HEK293 (cell line): ENCODE measurements around the gene ITGB6.
"Not testable (repeated sequence)": the region's sequence is repeated elsewhere in the genome, so short reads cannot be mapped to it uniquely, and the experiment has no call there.

ENCODE experiments used
- CTCF ChIA-PET: fragments of 350-600 bp; formaldehyde crosslinking; extraction: SDS; loops from one replicate; lab custom pipeline; 2021; ENCODE audit warnings: antibody characterized with exemption; lab: Yijun Ruan, JAX
- POLR2A ChIA-PET: fragments of 300-600 bp; formaldehyde crosslinking; extraction: SDS; loops from one replicate; lab custom pipeline; 2020; ENCODE audit warnings: antibody characterized with exemption, inconsistent platforms; lab: Yijun Ruan, JAX
- H3K27ac ChIP-seq: fragments of 200-500 bp; sonication (Bioruptor generic); 2 replicates; pipeline ENCODE4 v1.5.1; 2014; ENCODE audit warnings: low read depth, low read length, control low read depth, inconsistent platforms; ENCODE audit errors: extremely low read depth
- H3K36me3 ChIP-seq, 2 experiments: fragments of 200-500 bp in 1 of 2; sonication (Bioruptor generic) in 1 of 2; 1 replicate in 1 of 2; 2 replicates in 1 of 2; pipeline ENCODE4 v1.5.1; 2014 to 2017; ENCODE audit warnings: inconsistent platforms in 2 of 2, low read length in 2 of 2; ENCODE audit not compliant: control insufficient read depth in 2 of 2, insufficient read depth in 1 of 2
- H3K4me1 ChIP-seq: fragments of 200-500 bp; sonication (Bioruptor generic); 2 replicates; pipeline ENCODE4 v1.5.1; 2014; ENCODE audit warnings: mild to moderate bottlenecking, low read length, inconsistent platforms; ENCODE audit not compliant: control insufficient read depth, insufficient read depth
- H3K4me3 ChIP-seq: 2 replicates; pipeline ENCODE4 v1.5.1; 2011; ENCODE audit warnings: low read depth, mild to moderate bottlenecking, control low read depth, low read length, moderate library complexity
- H3K9me3 ChIP-seq: fragments of 200-500 bp; sonication (Bioruptor generic); 2 replicates; pipeline ENCODE4 v1.5.1; 2014; ENCODE audit warnings: low read depth, low read length, inconsistent platforms; ENCODE audit not compliant: control insufficient read depth, insufficient read depth
- GLIS1 ChIP-seq: fragments of 450-650 bp; formaldehyde crosslinking; IDR thresholded peaks from 2 replicates; pipeline ENCODE4 v1.5.1; 2016; ENCODE audit warnings: missing biosample characterization, missing genetic modification characterization
- SCRT1 ChIP-seq: fragments of 450-650 bp; formaldehyde crosslinking; IDR thresholded peaks from 2 replicates; pipeline ENCODE4 v1.5.1; 2016; ENCODE audit warnings: missing biosample characterization, missing genetic modification characterization, borderline replicate concordance
- ZEB2 ChIP-seq: fragments of 450-650 bp; formaldehyde crosslinking; IDR thresholded peaks from 2 replicates; pipeline ENCODE4 v1.5.1; 2016; ENCODE audit warnings: missing biosample characterization, missing genetic modification characterization
- ZFP37 ChIP-seq: fragments of 450-650 bp; formaldehyde crosslinking; IDR thresholded peaks from 2 replicates; pipeline ENCODE4 v1.5.1; 2016; ENCODE audit warnings: missing biosample characterization, missing genetic modification characterization
- ZNF146 ChIP-seq: fragments of 450-650 bp; formaldehyde crosslinking; IDR thresholded peaks from 2 replicates; pipeline ENCODE4 v1.5.1; 2016; ENCODE audit warnings: missing biosample characterization, missing genetic modification characterization
- ZNF202 ChIP-seq: fragments of 450-650 bp; formaldehyde crosslinking; IDR thresholded peaks from 2 replicates; pipeline ENCODE4 v1.5.1; 2016; ENCODE audit warnings: missing biosample characterization, missing genetic modification characterization, borderline replicate concordance
- ZNF214 ChIP-seq: fragments of 450-650 bp; formaldehyde crosslinking; IDR thresholded peaks from 2 replicates; pipeline ENCODE4 v1.5.1; 2017; ENCODE audit warnings: missing biosample characterization, mild to moderate bottlenecking, missing genetic modification characterization, borderline replicate concordance
- ZNF248 ChIP-seq: fragments of 450-650 bp; formaldehyde crosslinking; IDR thresholded peaks from 2 replicates; pipeline ENCODE4 v1.5.1; 2017; ENCODE audit warnings: missing biosample characterization, missing genetic modification characterization
- ZNF335 ChIP-seq: fragments of 450-650 bp; formaldehyde crosslinking; conservative IDR thresholded peaks from 2 replicates; pipeline ENCODE4 v1.5.1; 2016; ENCODE audit warnings: missing biosample characterization, missing genetic modification characterization
- ZNF341 ChIP-seq: fragments of 450-650 bp; formaldehyde crosslinking; IDR thresholded peaks from 2 replicates; pipeline ENCODE4; 2016; ENCODE audit warnings: low read depth, missing biosample characterization, missing genetic modification characterization
- ZNF404 ChIP-seq: fragments of 450-650 bp; formaldehyde crosslinking; IDR thresholded peaks from 2 replicates; pipeline ENCODE4 v1.5.1; 2017; ENCODE audit warnings: missing biosample characterization, missing genetic modification characterization
- ZNF510 ChIP-seq: fragments of 450-650 bp; formaldehyde crosslinking; IDR thresholded peaks from 2 replicates; pipeline ENCODE4 v1.5.1; 2018; ENCODE audit warnings: mild to moderate bottlenecking, missing genetic modification characterization, missing biosample characterization; ENCODE audit not compliant: insufficient replicate concordance
- ZNF610 ChIP-seq: fragments of 450-650 bp; formaldehyde crosslinking; IDR thresholded peaks from 2 replicates; pipeline ENCODE4 v1.5.1; 2016; ENCODE audit warnings: missing biosample characterization, missing genetic modification characterization, borderline replicate concordance
- ZNF658 ChIP-seq: fragments of 450-650 bp; formaldehyde crosslinking; IDR thresholded peaks from 2 replicates; pipeline ENCODE4; 2016; ENCODE audit warnings: missing biosample characterization, missing genetic modification characterization
- ZNF747 ChIP-seq: fragments of 450-650 bp; formaldehyde crosslinking; IDR thresholded peaks from 2 replicates; pipeline ENCODE4 v1.5.1; 2016; ENCODE audit warnings: missing biosample characterization, missing genetic modification characterization
- ZNF776 ChIP-seq: fragments of 450-650 bp; formaldehyde crosslinking; IDR thresholded peaks from 2 replicates; pipeline ENCODE4 v1.5.0; 2017; ENCODE audit warnings: missing biosample characterization, missing genetic modification characterization, borderline replicate concordance
- ZNF777 ChIP-seq: fragments of 450-650 bp; formaldehyde crosslinking; IDR thresholded peaks from 2 replicates; pipeline ENCODE4 v1.5.1; 2017; ENCODE audit warnings: missing biosample characterization, missing genetic modification characterization, borderline replicate concordance
- TF ChIP-seq, protein P1 (sequence below): fragments of 450-650 bp; formaldehyde crosslinking; IDR thresholded peaks from 2 replicates; pipeline ENCODE4 v1.5.1; 2016; ENCODE audit warnings: missing biosample characterization, missing genetic modification characterization
- TF ChIP-seq, protein P2 (sequence below): fragments of 450-650 bp; formaldehyde crosslinking; IDR thresholded peaks from 2 replicates; pipeline ENCODE4 v1.5.1; 2016; ENCODE audit warnings: missing biosample characterization, missing genetic modification characterization
- TF ChIP-seq, protein P3 (sequence below): fragments of 450-650 bp; formaldehyde crosslinking; IDR thresholded peaks from 2 replicates; pipeline ENCODE4 v1.5.1; 2016; ENCODE audit warnings: missing biosample characterization, missing genetic modification characterization, borderline replicate concordance

ITGB6 gene

DNA sequence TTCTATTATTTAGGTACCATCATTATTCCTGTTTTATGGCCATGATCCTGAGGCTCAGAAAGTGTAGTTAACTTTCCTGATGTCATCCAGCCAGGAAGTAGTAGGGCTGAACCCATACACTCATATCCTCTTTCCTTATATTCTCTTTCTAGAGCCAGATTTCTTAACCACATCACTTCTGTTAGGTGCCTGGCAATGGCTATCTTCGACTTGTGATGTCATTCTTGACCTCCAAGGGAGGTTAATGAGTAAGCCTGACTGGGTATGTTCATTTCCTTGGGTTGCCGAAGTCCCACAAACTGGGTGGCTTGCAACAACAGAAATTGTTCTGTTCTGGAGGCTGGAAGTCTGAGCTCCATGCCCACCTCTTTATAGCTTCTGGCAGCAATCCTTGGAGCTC, 43.4 kb downstream of the ITGB6 start (continued):
- no peak for TF ChIP-seq ZNF777 (tag by site-specific recombination)

DNA sequence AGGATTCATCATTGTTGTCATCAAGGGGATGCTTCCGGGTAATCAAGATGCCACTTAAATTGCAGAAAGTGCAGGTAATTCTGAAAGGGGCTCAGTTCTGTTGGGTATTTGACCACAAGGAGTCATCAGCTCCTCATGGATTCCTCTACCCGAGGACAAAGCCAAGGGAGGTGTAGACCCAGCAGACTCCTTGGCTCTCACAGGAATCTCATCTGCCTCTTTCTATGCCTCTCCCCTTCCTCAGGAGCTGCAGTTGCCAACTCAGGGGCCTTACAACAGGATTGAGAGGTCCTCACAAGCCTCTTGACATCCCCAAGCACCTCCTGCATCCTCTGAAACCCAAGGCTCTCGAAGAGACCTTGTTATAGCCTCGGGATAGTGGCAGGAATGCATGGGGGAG, 44.0 kb downstream of the ITGB6 start:
- no peaks in the 10 kb centered on the region for H3K4me1 ChIP-seq
- H3K4me3 ChIP-seq: no peak overlapping the region
- TF ChIP-seq ZNF248 (tag by site-specific recombination) (no peak), ZNF146 (tag by site-specific recombination) (no peak), SCRT1 (tag by site-specific recombination) (no peak), ZEB2 (tag by site-specific recombination) (no peak), ZNF404 (tag by site-specific recombination) (no peak), ZNF776 (no peak), ZNF658 (tag by site-specific recombination) (no peak), ZNF214 (tag by site-specific recombination) (no peak)
- TF ChIP-seq, protein P1, sequence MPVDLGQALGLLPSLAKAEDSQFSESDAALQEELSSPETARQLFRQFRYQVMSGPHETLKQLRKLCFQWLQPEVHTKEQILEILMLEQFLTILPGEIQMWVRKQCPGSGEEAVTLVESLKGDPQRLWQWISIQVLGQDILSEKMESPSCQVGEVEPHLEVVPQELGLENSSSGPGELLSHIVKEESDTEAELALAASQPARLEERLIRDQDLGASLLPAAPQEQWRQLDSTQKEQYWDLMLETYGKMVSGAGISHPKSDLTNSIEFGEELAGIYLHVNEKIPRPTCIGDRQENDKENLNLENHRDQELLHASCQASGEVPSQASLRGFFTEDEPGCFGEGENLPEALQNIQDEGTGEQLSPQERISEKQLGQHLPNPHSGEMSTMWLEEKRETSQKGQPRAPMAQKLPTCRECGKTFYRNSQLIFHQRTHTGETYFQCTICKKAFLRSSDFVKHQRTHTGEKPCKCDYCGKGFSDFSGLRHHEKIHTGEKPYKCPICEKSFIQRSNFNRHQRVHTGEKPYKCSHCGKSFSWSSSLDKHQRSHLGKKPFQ: no peak
- no peaks in the 10 kb centered on the region for H3K36me3 ChIP-seq
- no peaks in the 10 kb centered on the region for H3K9me3 ChIP-seq
- POLR2A ChIA-PET: no interaction called here
- CTCF ChIA-PET: interaction anchor here (0.6 to 0.9 kb wide), 2 partner anchors 128 to 814 kb away, joined by 3 to 4 read pairs; no protein-coding TSS in a partner anchor
- no peak overlapping the region for H3K27ac ChIP-seq

DNA sequence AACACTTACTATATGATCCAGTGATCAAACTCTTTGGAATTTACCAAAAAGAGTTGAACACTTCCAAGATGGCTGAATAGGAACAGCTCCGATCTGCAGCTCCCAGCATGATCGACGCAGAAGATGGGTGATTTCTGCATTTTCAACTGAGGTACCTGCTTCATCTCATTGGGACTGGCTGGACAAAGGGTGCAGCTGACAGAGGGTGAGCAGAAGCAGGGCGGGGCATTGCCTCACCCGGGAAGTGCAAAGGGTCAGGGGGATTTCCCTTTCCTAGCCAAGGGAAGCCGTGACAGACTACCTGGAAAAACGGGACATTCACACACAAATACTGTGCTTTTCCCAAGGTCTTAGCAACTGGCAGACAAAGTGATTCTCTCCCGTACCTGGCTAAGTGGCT, 51.7 kb downstream of the ITGB6 start:
- CTCF ChIA-PET, H3K36me3 ChIP-seq, H3K27ac ChIP-seq, POLR2A ChIA-PET, H3K9me3 ChIP-seq, H3K4me3 ChIP-seq, H3K4me1 ChIP-seq: not testable (repeated sequence)

DNA sequence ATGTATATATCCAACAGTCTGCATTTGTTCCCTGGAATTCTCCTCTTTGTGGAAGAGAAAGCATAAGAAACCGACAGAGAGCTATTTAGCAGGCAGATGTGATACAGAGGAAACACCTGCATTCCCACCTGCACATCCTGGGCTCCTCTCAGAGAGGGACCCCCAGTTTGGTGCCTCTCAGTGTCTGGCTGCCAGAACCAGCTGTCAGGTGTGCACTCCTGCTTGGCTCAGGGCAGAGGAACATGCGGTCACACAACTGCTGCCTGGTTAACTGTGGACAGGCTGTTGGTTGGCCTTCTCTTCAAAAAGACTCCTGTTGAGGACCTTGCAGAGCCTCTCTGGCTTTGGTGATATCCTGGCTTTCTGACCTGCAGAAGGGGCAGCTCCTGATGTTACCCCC, 54.6 kb downstream of the ITGB6 start:
- H3K9me3 ChIP-seq: no peaks in the 10 kb centered on the region
- no peak overlapping the region for H3K27ac ChIP-seq
- no peaks in the 10 kb centered on the region for H3K4me1 ChIP-seq
- no peaks in the 10 kb centered on the region for H3K36me3 ChIP-seq
- POLR2A ChIA-PET: no interaction called here
- CTCF ChIA-PET: no interaction called here
- H3K4me3 ChIP-seq: no peak overlapping the region
- no peak for TF ChIP-seq ZNF341 (tag by site-specific recombination)
- TF ChIP-seq, protein P2, sequence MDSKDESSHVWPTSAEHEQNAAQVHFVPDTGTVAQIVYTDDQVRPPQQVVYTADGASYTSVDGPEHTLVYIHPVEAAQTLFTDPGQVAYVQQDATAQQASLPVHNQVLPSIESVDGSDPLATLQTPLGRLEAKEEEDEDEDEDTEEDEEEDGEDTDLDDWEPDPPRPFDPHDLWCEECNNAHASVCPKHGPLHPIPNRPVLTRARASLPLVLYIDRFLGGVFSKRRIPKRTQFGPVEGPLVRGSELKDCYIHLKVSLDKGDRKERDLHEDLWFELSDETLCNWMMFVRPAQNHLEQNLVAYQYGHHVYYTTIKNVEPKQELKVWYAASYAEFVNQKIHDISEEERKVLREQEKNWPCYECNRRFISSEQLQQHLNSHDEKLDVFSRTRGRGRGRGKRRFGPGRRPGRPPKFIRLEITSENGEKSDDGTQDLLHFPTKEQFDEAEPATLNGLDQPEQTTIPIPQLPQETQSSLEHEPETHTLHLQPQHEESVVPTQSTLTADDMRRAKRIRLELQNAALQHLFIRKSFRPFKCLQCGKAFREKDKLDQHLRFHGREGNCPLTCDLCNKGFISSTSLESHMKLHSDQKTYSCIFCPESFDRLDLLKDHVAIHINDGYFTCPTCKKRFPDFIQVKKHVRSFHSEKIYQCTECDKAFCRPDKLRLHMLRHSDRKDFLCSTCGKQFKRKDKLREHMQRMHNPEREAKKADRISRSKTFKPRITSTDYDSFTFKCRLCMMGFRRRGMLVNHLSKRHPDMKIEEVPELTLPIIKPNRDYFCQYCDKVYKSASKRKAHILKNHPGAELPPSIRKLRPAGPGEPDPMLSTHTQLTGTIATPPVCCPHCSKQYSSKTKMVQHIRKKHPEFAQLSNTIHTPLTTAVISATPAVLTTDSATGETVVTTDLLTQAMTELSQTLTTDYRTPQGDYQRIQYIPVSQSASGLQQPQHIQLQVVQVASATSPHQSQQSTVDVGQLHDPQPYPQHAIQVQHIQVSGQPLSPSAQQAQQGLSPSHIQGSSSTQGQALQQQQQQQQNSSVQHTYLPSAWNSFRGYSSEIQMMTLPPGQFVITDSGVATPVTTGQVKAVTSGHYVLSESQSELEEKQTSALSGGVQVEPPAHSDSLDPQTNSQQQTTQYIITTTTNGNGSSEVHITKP (tag by site-specific recombination): no peak
- no peak for TF ChIP-seq ZNF510 (tag by site-specific recombination)
- TF ChIP-seq ZNF202 (tag by site-specific recombination): no peak
- no peak for TF ChIP-seq ZNF747 (tag by site-specific recombination)
- no peak for TF ChIP-seq ZNF248 (tag by site-specific recombination)
- TF ChIP-seq ZFP37 (tag by site-specific recombination): no peak
- TF ChIP-seq ZNF610 (tag by site-specific recombination): no peak
- TF ChIP-seq GLIS1 (tag by site-specific recombination): no peak
- TF ChIP-seq ZNF335 (tag by site-specific recombination): no peak
- TF ChIP-seq, protein P3, sequence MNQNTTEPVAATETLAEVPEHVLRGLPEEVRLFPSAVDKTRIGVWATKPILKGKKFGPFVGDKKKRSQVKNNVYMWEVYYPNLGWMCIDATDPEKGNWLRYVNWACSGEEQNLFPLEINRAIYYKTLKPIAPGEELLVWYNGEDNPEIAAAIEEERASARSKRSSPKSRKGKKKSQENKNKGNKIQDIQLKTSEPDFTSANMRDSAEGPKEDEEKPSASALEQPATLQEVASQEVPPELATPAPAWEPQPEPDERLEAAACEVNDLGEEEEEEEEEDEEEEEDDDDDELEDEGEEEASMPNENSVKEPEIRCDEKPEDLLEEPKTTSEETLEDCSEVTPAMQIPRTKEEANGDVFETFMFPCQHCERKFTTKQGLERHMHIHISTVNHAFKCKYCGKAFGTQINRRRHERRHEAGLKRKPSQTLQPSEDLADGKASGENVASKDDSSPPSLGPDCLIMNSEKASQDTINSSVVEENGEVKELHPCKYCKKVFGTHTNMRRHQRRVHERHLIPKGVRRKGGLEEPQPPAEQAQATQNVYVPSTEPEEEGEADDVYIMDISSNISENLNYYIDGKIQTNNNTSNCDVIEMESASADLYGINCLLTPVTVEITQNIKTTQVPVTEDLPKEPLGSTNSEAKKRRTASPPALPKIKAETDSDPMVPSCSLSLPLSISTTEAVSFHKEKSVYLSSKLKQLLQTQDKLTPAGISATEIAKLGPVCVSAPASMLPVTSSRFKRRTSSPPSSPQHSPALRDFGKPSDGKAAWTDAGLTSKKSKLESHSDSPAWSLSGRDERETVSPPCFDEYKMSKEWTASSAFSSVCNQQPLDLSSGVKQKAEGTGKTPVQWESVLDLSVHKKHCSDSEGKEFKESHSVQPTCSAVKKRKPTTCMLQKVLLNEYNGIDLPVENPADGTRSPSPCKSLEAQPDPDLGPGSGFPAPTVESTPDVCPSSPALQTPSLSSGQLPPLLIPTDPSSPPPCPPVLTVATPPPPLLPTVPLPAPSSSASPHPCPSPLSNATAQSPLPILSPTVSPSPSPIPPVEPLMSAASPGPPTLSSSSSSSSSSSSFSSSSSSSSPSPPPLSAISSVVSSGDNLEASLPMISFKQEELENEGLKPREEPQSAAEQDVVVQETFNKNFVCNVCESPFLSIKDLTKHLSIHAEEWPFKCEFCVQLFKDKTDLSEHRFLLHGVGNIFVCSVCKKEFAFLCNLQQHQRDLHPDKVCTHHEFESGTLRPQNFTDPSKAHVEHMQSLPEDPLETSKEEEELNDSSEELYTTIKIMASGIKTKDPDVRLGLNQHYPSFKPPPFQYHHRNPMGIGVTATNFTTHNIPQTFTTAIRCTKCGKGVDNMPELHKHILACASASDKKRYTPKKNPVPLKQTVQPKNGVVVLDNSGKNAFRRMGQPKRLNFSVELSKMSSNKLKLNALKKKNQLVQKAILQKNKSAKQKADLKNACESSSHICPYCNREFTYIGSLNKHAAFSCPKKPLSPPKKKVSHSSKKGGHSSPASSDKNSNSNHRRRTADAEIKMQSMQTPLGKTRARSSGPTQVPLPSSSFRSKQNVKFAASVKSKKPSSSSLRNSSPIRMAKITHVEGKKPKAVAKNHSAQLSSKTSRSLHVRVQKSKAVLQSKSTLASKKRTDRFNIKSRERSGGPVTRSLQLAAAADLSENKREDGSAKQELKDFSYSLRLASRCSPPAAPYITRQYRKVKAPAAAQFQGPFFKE: no peak
- TF ChIP-seq ZNF777 (tag by site-specific recombination): no peak
